MCF 10A (cell line): ENCODE data around the gene DCTN2. TPM values are rescaled to one million over a fixed set of nuclear protein-coding genes. Genes with fewer than 3 reads are reported as not detected.
A peak's percentile ranks its signal among the peaks of the same experiment; 100 is the strongest.
"Not testable (repeated sequence)": the region's sequence is repeated elsewhere in the genome, so short reads cannot be mapped to it uniquely, and the experiment has no call there.

ENCODE experiments used
- BruUV-seq: library from RNA; stranded (reverse); fragments of 400-500 nt; replicated peaks from 2 replicates; lab custom pipeline; 2021; lab: Mats Ljungman, UMichigan
- CTCF ChIA-PET: fragments of 300-600 bp; sonication (Branson Sonifier 250); formaldehyde crosslinking; extraction: SDS; loops from one replicate; lab custom pipeline; 2021; ENCODE audit warnings: antibody characterized with exemption, inconsistent platforms; lab: Yijun Ruan, JAX
- POLR2A ChIA-PET: fragments of 300-600, 350-650 bp; sonication (Branson Sonifier 250); formaldehyde crosslinking; extraction: SDS; loops from one replicate; lab custom pipeline; 2020; ENCODE audit warnings: antibody characterized with exemption, inconsistent platforms; lab: Yijun Ruan, JAX
- DNase-seq: peaks from one replicate; pipeline ENCODE4 v3.0.0-alpha.2; 2018; ENCODE audit not compliant: unreplicated experiment
- H3K27ac Mint-ChIP-seq: one replicate; pipeline ENCODE4 v1.8.0; 2022; ENCODE audit warnings: mild to moderate bottlenecking, low read depth, mixed read lengths; ENCODE audit not compliant: unreplicated experiment
- H3K27me3 Mint-ChIP-seq: one replicate; pipeline ENCODE4 v1.8.0; 2022; ENCODE audit warnings: mixed read lengths; ENCODE audit not compliant: insufficient read depth, unreplicated experiment
- H3K36me3 Mint-ChIP-seq: one replicate; pipeline ENCODE4 v1.8.0; 2022; ENCODE audit warnings: mild to moderate bottlenecking, moderate library complexity, mixed read lengths; ENCODE audit not compliant: insufficient read depth, unreplicated experiment
- H3K4me1 Mint-ChIP-seq: one replicate; pipeline ENCODE4 v1.8.0; 2022; ENCODE audit warnings: mixed read lengths; ENCODE audit not compliant: insufficient read depth, unreplicated experiment
- H3K4me3 Mint-ChIP-seq: one replicate; pipeline ENCODE4 v1.8.0; 2022; ENCODE audit warnings: mild to moderate bottlenecking, moderate library complexity, mixed read lengths; ENCODE audit not compliant: unreplicated experiment
- H3K9me3 Mint-ChIP-seq: one replicate; pipeline ENCODE4 v1.8.0; 2022; ENCODE audit warnings: mixed read lengths; ENCODE audit not compliant: unreplicated experiment
- CTCF ChIP-seq: fragments of 200-600 bp; IDR thresholded peaks from one replicate; pipeline ENCODE4 v1.8.0; 2022; ENCODE audit warnings: antibody characterized with exemption, mild to moderate bottlenecking; ENCODE audit not compliant: unreplicated experiment
- intact Hi-C: fragments of 100-400 bp; cut with micrococcal nuclease; formaldehyde crosslinking; loops from 2 replicates; pipeline ENCODE4 v1.14.1; 2022
- total RNA-seq: library from RNA; stranded (reverse); gene quantifications from 2 replicates; pipeline ENCODE4 v1.2.3, GENCODE V29; 2022

Gene DCTN2
- total RNA-seq, 1 experiment from 2014 or later = 149 TPM

GRCh38 chr12:57519796-57520052 lies 27.3 kb downstream of the DCTN2 start:
- intact Hi-C loops = no loop called here
- BruUV-seq = no TSS peak
- Mint-ChIP-seq H3K9me3 (no peaks in the 10 kb centered on the region), H3K4me1 (peaks cover 50% of the 10 kb centered on the region), H3K36me3 (peaks cover 82% of the 10 kb centered on the region), H3K27me3 (no peaks in the 10 kb centered on the region), H3K4me3 (peak overlapping the region; percentile 90), H3K27ac (peak overlapping the region; percentile 98)
- no peak for TF ChIP-seq CTCF
- peak; percentile 54 for DNase-seq
- POLR2A ChIA-PET = interaction anchor here (0.6 to 3.8 kb wide), 18 partner anchors 9 to 232 kb away, joined by 3 to 43 read pairs (median 4); partner anchors contain the start of genes CDK4, DCTN2, GLI1 and PIP4K2C
- CTCF ChIA-PET = interaction anchor here (1.8 kb wide), 1 partner anchor 10 kb away, joined by 4 read pairs; no protein-coding TSS in a partner anchor

DNA sequence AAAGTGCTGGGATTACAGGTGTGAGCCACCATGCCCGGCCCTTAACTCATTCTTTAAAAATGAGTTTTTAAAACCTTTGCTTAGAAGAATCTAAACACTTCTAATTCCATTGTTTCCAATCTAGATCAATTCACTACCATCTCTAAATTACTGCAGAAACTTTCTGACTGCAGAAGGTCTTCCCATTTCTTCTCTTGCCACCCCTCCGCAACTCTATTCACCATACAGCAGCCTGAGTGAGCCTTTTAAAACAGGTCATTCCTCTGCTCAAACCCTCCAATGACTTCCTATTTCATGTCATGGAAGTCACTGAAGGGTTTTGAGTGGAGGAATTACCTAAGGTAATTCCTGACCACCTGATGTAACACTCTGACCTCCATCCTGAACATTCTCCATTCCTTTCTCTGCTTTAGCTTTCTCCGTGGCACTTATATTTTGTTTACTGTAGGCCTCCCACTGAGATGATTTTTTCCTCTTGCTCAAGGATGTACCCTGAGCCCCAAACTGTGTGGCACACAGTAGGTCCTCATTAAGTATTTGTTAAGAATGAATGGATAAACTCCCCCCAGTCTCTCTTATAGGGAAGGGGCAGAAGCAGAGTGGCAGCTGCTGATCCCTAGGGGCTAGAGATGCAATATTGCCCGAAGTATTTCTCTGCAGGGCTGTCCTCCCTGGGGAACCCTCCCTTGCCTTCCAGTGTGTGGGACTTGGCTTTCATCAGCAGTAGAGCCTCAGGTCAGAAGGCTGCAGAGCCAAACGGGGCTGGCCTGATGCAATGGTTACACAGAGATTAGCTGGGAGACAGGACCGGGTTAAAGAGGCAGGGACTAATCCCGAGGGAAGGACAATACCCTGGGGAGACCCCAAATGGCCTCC lies 27.8 kb downstream of the DCTN2 start:
- POLR2A ChIA-PET = interaction anchor here (0.6 to 3.8 kb wide), 15 partner anchors 9 to 233 kb away, joined by 3 to 43 read pairs (median 3); partner anchors contain the start of genes CDK4, DCTN2, GLI1 and PIP4K2C
- BruUV-seq = no TSS peak
- H3K27ac Mint-ChIP-seq = peak overlapping the region; percentile 98
- peak; percentile 69 for DNase-seq
- CTCF ChIA-PET = interaction anchor here (0.6 to 3.0 kb wide), 3 partner anchors 9 to 164 kb away, joined by 3 to 12 read pairs (median 4); partner anchors contain the start of gene GLI1
- intact Hi-C loops = no loop called here
- no peaks in the 10 kb centered on the region for H3K9me3 Mint-ChIP-seq
- H3K4me3 Mint-ChIP-seq = peak overlapping the region; percentile 90
- no peaks in the 10 kb centered on the region for H3K27me3 Mint-ChIP-seq
- peaks cover 86% of the 10 kb centered on the region for H3K36me3 Mint-ChIP-seq
- no peak for TF ChIP-seq CTCF
- peaks cover 45% of the 10 kb centered on the region for H3K4me1 Mint-ChIP-seq

GRCh38 chr12:57518176-57518919 lies 28.6 kb downstream of the DCTN2 start:
- Mint-ChIP-seq H3K27me3 (no peaks in the 10 kb centered on the region), H3K27ac (peak overlapping the region; percentile 98), H3K4me3 (peak overlapping the region; percentile 90), H3K4me1 (peaks cover 40% of the 10 kb centered on the region), H3K36me3 (peaks cover 91% of the 10 kb centered on the region), H3K9me3 (no peaks in the 10 kb centered on the region)
- no TSS peak for BruUV-seq
- POLR2A ChIA-PET = interaction anchor here (0.5 to 3.8 kb wide), 9 partner anchors 8 to 1545 kb away, joined by 3 to 43 read pairs (median 7); partner anchors contain the start of genes DCTN2, GLI1, NEMP1 and PIP4K2C
- DNase-seq = no peak
- TF ChIP-seq CTCF = no peak
- intact Hi-C loops = no loop called here
- CTCF ChIA-PET = interaction anchor here (0.7 to 3.0 kb wide), 2 partner anchors 60 to 62 kb away, joined by 3 to 12 read pairs; partner anchors contain the start of gene GLI1

- DNase-seq, H3K9me3 Mint-ChIP-seq, intact Hi-C loops, BruUV-seq, H3K27me3 Mint-ChIP-seq: not testable (repeated sequence)
- Mint-ChIP-seq H3K27ac (peak overlapping the region; percentile 98), H3K4me3 (peak overlapping the region; percentile 90), H3K36me3 (peaks cover 91% of the 10 kb centered on the region), H3K4me1 (peaks cover 40% of the 10 kb centered on the region)
- POLR2A ChIA-PET = interaction anchor here (0.6 to 3.8 kb wide), 9 partner anchors 7 to 1544 kb away, joined by 3 to 37 read pairs (median 4); partner anchors contain the start of genes DCTN2, EEF1AKMT3, METTL1 and RAB5B
- CTCF ChIA-PET = interaction anchor here (0.7 to 3.0 kb wide), 2 partner anchors 59 to 62 kb away, joined by 3 to 12 read pairs; partner anchors contain the start of gene GLI1
Observed at GRCh38 chr12:57517718-57518117, 29.3 kb downstream of the DCTN2 start.
